OCI-LY3 (cell line): ENCODE data around the gene TMEM185B.

ENCODE experiments used
- H2AFZ ChIP-seq: fragments of 200-600, 300-600 bp; shearing (Covaris generic); 2 replicates; pipeline ENCODE4 v1.6.0; 2014; ENCODE audit warnings: antibody characterized with exemption, low read depth, low read length
- H3K27ac ChIP-seq: fragments of 200-600, 300-600 bp; sonication (generic); 2 replicates; pipeline ENCODE4 v1.5.1; 2014; ENCODE audit warnings: mild to moderate bottlenecking, low read length, moderate library complexity, mixed read lengths
- H3K27me3 ChIP-seq: fragments of 200-600, 300-600 bp; sonication (generic); 2 replicates; pipeline ENCODE4 v1.6.1; 2014; ENCODE audit warnings: low read depth, low read length, mixed read lengths
- H3K36me3 ChIP-seq: fragments of 200-600, 300-600 bp; sonication (generic); replicated peaks from 2 replicates; pipeline ENCODE3; 2014; ENCODE audit warnings: low read depth, low read length, mixed read lengths
- H3K4me1 ChIP-seq: fragments of 300-600, 200-600 bp; sonication (generic); 2 replicates; pipeline ENCODE4 v1.6.1; 2014; ENCODE audit warnings: low read length, mixed read lengths
- H3K4me2 ChIP-seq: fragments of 200-600, 300-600 bp; sonication (generic); 2 replicates; pipeline ENCODE4 v1.6.1; 2014; ENCODE audit warnings: low read length, mixed read lengths
- H3K4me3 ChIP-seq: fragments of 300-600, 200-600 bp; sonication (generic); 2 replicates; pipeline ENCODE4 v1.5.1; 2014; ENCODE audit warnings: antibody characterized with exemption, mild to moderate bottlenecking, low read length, moderate library complexity
- H3K79me2 ChIP-seq: fragments of 300-600, 200-600 bp; shearing (Covaris generic); 2 replicates; pipeline ENCODE4 v1.6.1; 2014; ENCODE audit warnings: mild to moderate bottlenecking, low read length, mixed read lengths
- H3K9ac ChIP-seq: fragments of 300-600, 200-600 bp; shearing (Covaris generic); 2 replicates; pipeline ENCODE4 v1.6.0; 2014; ENCODE audit warnings: mild to moderate bottlenecking, low read length, moderate library complexity
- H3K9me3 ChIP-seq: fragments of 200-600, 300-600 bp; shearing (Covaris generic); 2 replicates; pipeline ENCODE4 v1.6.1; 2014; ENCODE audit warnings: low read length, mixed read lengths; ENCODE audit not compliant: insufficient read depth
- H4K20me1 ChIP-seq: fragments of 200-600, 300-600 bp; sonication (generic); 2 replicates; pipeline ENCODE4 v1.6.1; 2016; ENCODE audit warnings: low read length, mixed read lengths; ENCODE audit not compliant: insufficient read depth
- CTCF ChIP-seq: fragments of 200-600, 300-600 bp; sonication (generic); IDR thresholded peaks from 2 replicates; pipeline ENCODE4 v1.5.1; 2014; ENCODE audit warnings: antibody characterized with exemption, low read length, low read depth
- EZH2phosphoT487 ChIP-seq: fragments of 200-600 bp; shearing (Covaris generic); IDR thresholded peaks from 2 replicates; pipeline ENCODE4 v1.6.1; 2018; ENCODE audit warnings: antibody characterized with exemption, mixed run types, low read depth

Gene TMEM185B

GRCh38 chr2:120223034-120223912 lies at the start of gene TMEM185B:
Gene TMEM185B, minus strand, starts transcription at chr2:120223400. Its CDS starts 424 bp downstream, at chr2:120222976.
- Histone ChIP-seq H3K79me2 (peaks cover 17% of the 10 kb centered on the region), H3K27ac (peak within 1 kb of the TSS; percentile 35), H3K9me3 (peaks cover 5% of the 10 kb centered on the region; the same call in 1 of the 2 replicates), H3K36me3 (peaks cover 7% of the 10 kb centered on the region), H2AFZ (peak within 1 kb of the TSS; percentile 80; the same call in 1 of the 2 replicates), H3K4me2 (peak within 1 kb of the TSS; percentile 87), H3K4me1 (peaks cover 12% of the 10 kb centered on the region), H3K27me3 (peaks cover 10% of the 10 kb centered on the region), H4K20me1 (no peaks in the 10 kb centered on the region), H3K4me3 (peak within 1 kb of the TSS; percentile 80), H3K9ac (peak within 1 kb of the TSS; percentile 64; the same call in 1 of the 2 replicates)
- TF ChIP-seq CTCF (no peak), EZH2phosphoT487 (no peak)

- no peaks in the 10 kb centered on the region for H3K36me3 ChIP-seq
- no peak overlapping the region for H3K27ac ChIP-seq
- no peak overlapping the region for H3K4me2 ChIP-seq
Measured at GRCh38 chr2:120271711-120272379, 48.6 kb upstream of the TMEM185B start.

GRCh38 chr2:120269816-120270215 lies 46.6 kb upstream of the TMEM185B start:
- Histone ChIP-seq H3K9ac (no peak overlapping the region), H2AFZ (no peak overlapping the region), H3K9me3 (no peaks in the 10 kb centered on the region), H3K79me2 (no peaks in the 10 kb centered on the region), H3K4me2 (no peak overlapping the region), H4K20me1 (no peaks in the 10 kb centered on the region), H3K4me1 (peaks cover 15% of the 10 kb centered on the region), H3K27ac (no peak overlapping the region), H3K27me3 (no peaks in the 10 kb centered on the region), H3K36me3 (no peaks in the 10 kb centered on the region), H3K4me3 (no peak overlapping the region)
- TF ChIP-seq EZH2phosphoT487: no peak
- TF ChIP-seq CTCF: no peak

More at GRCh38 chr2:120271711-120272379, 48.6 kb upstream of the TMEM185B start:
- H3K4me1 ChIP-seq: peaks cover 14% of the 10 kb centered on the region
- TF ChIP-seq CTCF: no peak
- no peak for TF ChIP-seq EZH2phosphoT487
- H4K20me1 ChIP-seq: no peaks in the 10 kb centered on the region
- H3K9me3 ChIP-seq: no peaks in the 10 kb centered on the region
- no peak overlapping the region for H3K9ac ChIP-seq
- H3K4me3 ChIP-seq: no peak overlapping the region
- no peaks in the 10 kb centered on the region for H3K79me2 ChIP-seq
- H2AFZ ChIP-seq: no peak overlapping the region
- H3K27me3 ChIP-seq: no peaks in the 10 kb centered on the region

GRCh38 chr2:120269076-120269744 lies 46.0 kb upstream of the TMEM185B start:
- H3K9ac ChIP-seq: no peak overlapping the region
- H4K20me1 ChIP-seq: no peaks in the 10 kb centered on the region
- H3K36me3 ChIP-seq: no peaks in the 10 kb centered on the region
- no peak overlapping the region for H3K4me2 ChIP-seq
- no peaks in the 10 kb centered on the region for H3K27me3 ChIP-seq
- TF ChIP-seq CTCF (no peak), EZH2phosphoT487 (no peak)
- no peak overlapping the region for H2AFZ ChIP-seq
- no peak overlapping the region for H3K27ac ChIP-seq
- H3K9me3 ChIP-seq: no peaks in the 10 kb centered on the region
- H3K79me2 ChIP-seq: no peaks in the 10 kb centered on the region
- no peak overlapping the region for H3K4me3 ChIP-seq
- H3K4me1 ChIP-seq: peaks cover 15% of the 10 kb centered on the region
